ENCODE results near the gene MAEA.
"Not testable (repeated sequence)": the region's sequence is repeated elsewhere in the genome, so short reads cannot be mapped to it uniquely, and the experiment has no call there.

Gene MAEA

GRCh38 chr4:1321946-1322650 lies 32.4 kb downstream of the MAEA start:
- TF ChIP-seq EZH2phosphoT487 (IDR thresholded peaks at IDR 0.05; ENCODE audit: borderline replicate concordance) = no peak
- TF ChIP-seq CTCF (conservative IDR thresholded peaks at IDR 0.05; ENCODE audit: low read length) = no peak

GRCh38 chr4:1323280-1323634 lies 33.6 kb downstream of the MAEA start:
- Histone ChIP-seq H3K4me1 (ENCODE audit: insufficient read depth, low read length, poor library complexity, severe bottlenecking) (no peaks in the 10 kb centered on the region), H3K9me2 (replicated peaks; ENCODE audit: low read depth, low read length) (no peaks in the 10 kb centered on the region), H3K4me3 (ENCODE audit: low read length, poor library complexity, severe bottlenecking) (no peak overlapping the region), H4K20me1 (ENCODE audit: insufficient read depth, low read length, poor library complexity, severe bottlenecking) (no peaks in the 10 kb centered on the region), H3K79me2 (ENCODE audit: insufficient read depth, low read length) (no peaks in the 10 kb centered on the region), H3K4me2 (ENCODE audit: low read depth, low read length, poor library complexity, severe bottlenecking) (no peak overlapping the region), H3K9ac (ENCODE audit: low read depth, low read length, poor library complexity, severe bottlenecking) (no peak overlapping the region), H3K27me3 (ENCODE audit: insufficient read depth, low read length, poor library complexity, severe bottlenecking) (no peaks in the 10 kb centered on the region), H3K9me3 (ENCODE audit: insufficient read depth, low read depth, low read length) (no peaks in the 10 kb centered on the region), H2AFZ (ENCODE audit: low read length) (no peak overlapping the region), H3K36me3 (ENCODE audit: insufficient read depth, low read length) (peaks cover 55% of the 10 kb centered on the region; the same call in 1 of the 2 replicates), H3F3A (ENCODE audit: low read depth) (no peaks in the 10 kb centered on the region)
- TF ChIP-seq CTCF (conservative IDR thresholded peaks at IDR 0.05; ENCODE audit: low read length) (no peak), EZH2phosphoT487 (IDR thresholded peaks at IDR 0.05; ENCODE audit: borderline replicate concordance) (no peak)

More at GRCh38 chr4:1321946-1322650, 32.4 kb downstream of the MAEA start:
- no peak overlapping the region for H2AFZ ChIP-seq (ENCODE audit: low read length)
- H3K9me3 ChIP-seq (ENCODE audit: insufficient read depth, low read depth, low read length) = no peaks in the 10 kb centered on the region
- H3K9me2 ChIP-seq (replicated peaks; ENCODE audit: low read depth, low read length) = no peaks in the 10 kb centered on the region
- H4K20me1 ChIP-seq (ENCODE audit: insufficient read depth, low read length, poor library complexity, severe bottlenecking) = no peaks in the 10 kb centered on the region
- H3K27me3 ChIP-seq (ENCODE audit: insufficient read depth, low read length, poor library complexity, severe bottlenecking) = no peaks in the 10 kb centered on the region
- no peak overlapping the region for H3K4me3 ChIP-seq (ENCODE audit: low read length, poor library complexity, severe bottlenecking)
- H3K79me2 ChIP-seq (ENCODE audit: insufficient read depth, low read length) = no peaks in the 10 kb centered on the region
- H3K9ac ChIP-seq (ENCODE audit: low read depth, low read length, poor library complexity, severe bottlenecking) = no peak overlapping the region
- H3K4me1 ChIP-seq (ENCODE audit: insufficient read depth, low read length, poor library complexity, severe bottlenecking) = no peaks in the 10 kb centered on the region
- H3F3A ChIP-seq (ENCODE audit: low read depth) = no peaks in the 10 kb centered on the region
- peaks cover 55% of the 10 kb centered on the region; the same call in 1 of the 2 replicates for H3K36me3 ChIP-seq (ENCODE audit: insufficient read depth, low read length)
- H3K4me2 ChIP-seq (ENCODE audit: low read depth, low read length, poor library complexity, severe bottlenecking) = no peak overlapping the region

- no peaks in the 10 kb centered on the region for H3K79me2 ChIP-seq (ENCODE audit: insufficient read depth, low read length)
- TF ChIP-seq CTCF (conservative IDR thresholded peaks at IDR 0.05; ENCODE audit: low read length) (no peak), EZH2phosphoT487 (IDR thresholded peaks at IDR 0.05; ENCODE audit: borderline replicate concordance) (no peak)
- H3F3A ChIP-seq (ENCODE audit: low read depth) = no peaks in the 10 kb centered on the region
These were observed 34.1 kb downstream of the MAEA start for GRCh38 chr4:1323635-1324442.

GRCh38 chr4:1324443-1325175 lies 34.9 kb downstream of the MAEA start:
- peaks cover 53% of the 10 kb centered on the region; the same call in 1 of the 2 replicates for H3K36me3 ChIP-seq (ENCODE audit: insufficient read depth, low read length)
- H4K20me1 ChIP-seq (ENCODE audit: insufficient read depth, low read length, poor library complexity, severe bottlenecking); H3K4me2 ChIP-seq (ENCODE audit: low read depth, low read length, poor library complexity, severe bottlenecking); H3K9ac ChIP-seq (ENCODE audit: low read depth, low read length, poor library complexity, severe bottlenecking); H3K4me3 ChIP-seq (ENCODE audit: low read length, poor library complexity, severe bottlenecking); H3F3A ChIP-seq (ENCODE audit: low read depth); H2AFZ ChIP-seq (ENCODE audit: low read length); H3K9me2 ChIP-seq (replicated peaks; ENCODE audit: low read depth, low read length); H3K79me2 ChIP-seq (ENCODE audit: insufficient read depth, low read length); H3K9me3 ChIP-seq (ENCODE audit: insufficient read depth, low read depth, low read length); H3K27me3 ChIP-seq (ENCODE audit: insufficient read depth, low read length, poor library complexity, severe bottlenecking); H3K4me1 ChIP-seq (ENCODE audit: insufficient read depth, low read length, poor library complexity, severe bottlenecking): not testable (repeated sequence)

More at GRCh38 chr4:1323635-1324442, 34.1 kb downstream of the MAEA start:
- H3K4me1 ChIP-seq (ENCODE audit: insufficient read depth, low read length, poor library complexity, severe bottlenecking) = no peaks in the 10 kb centered on the region
- no peak overlapping the region for H2AFZ ChIP-seq (ENCODE audit: low read length)
- H3K9ac ChIP-seq (ENCODE audit: low read depth, low read length, poor library complexity, severe bottlenecking) = no peak overlapping the region
- peaks cover 54% of the 10 kb centered on the region; the same call in 1 of the 2 replicates for H3K36me3 ChIP-seq (ENCODE audit: insufficient read depth, low read length)
- H3K27me3 ChIP-seq (ENCODE audit: insufficient read depth, low read length, poor library complexity, severe bottlenecking) = no peaks in the 10 kb centered on the region
- no peaks in the 10 kb centered on the region for H4K20me1 ChIP-seq (ENCODE audit: insufficient read depth, low read length, poor library complexity, severe bottlenecking)
- no peak overlapping the region for H3K4me2 ChIP-seq (ENCODE audit: low read depth, low read length, poor library complexity, severe bottlenecking)
- H3K9me2 ChIP-seq (replicated peaks; ENCODE audit: low read depth, low read length) = no peaks in the 10 kb centered on the region
- H3K9me3 ChIP-seq (ENCODE audit: insufficient read depth, low read depth, low read length) = no peaks in the 10 kb centered on the region
- no peak overlapping the region for H3K4me3 ChIP-seq (ENCODE audit: low read length, poor library complexity, severe bottlenecking)

Measured in Loucy (cell line).